Heart left ventricle (tissue), 16 donors: ENCODE data around the gene SELENOT. TPM values are rescaled to one million over a fixed set of nuclear protein-coding genes. Genes with fewer than 3 reads are reported as not detected.
"Not testable (repeated sequence)": the region's sequence is repeated elsewhere in the genome, so short reads cannot be mapped to it uniquely, and the experiment has no call there.

ENCODE experiments used
- ATAC-seq, 4 donors: fragments of 200-7000 bp; cut with Tn5 transposase; one replicate each; pipeline ENCODE4 v1.9.1; 2020 to 2022; ENCODE audit warnings: moderate library complexity in 4 of 4, mild to moderate bottlenecking in 3 of 4, moderate number of reproducible peaks in 1 of 4
- DNase-seq, 5 donors: peaks; one replicate each; pipeline ENCODE4 v3.0.0-alpha.2; 2020
- H3K27ac ChIP-seq, 12 donors: fragments of 200-600 bp; sonication (generic) in 4 of 12; one replicate each; pipeline versions ENCODE4 v1.5.0 to v1.8.0; 2016 to 2022; ENCODE audit warnings: mild to moderate bottlenecking in 2 of 12
- H3K27me3 ChIP-seq, 9 donors: fragments of 200-600 bp; sonication (generic) in 2 of 9; one replicate each; pipeline versions ENCODE4 v1.5.1 to v1.8.0; 2016 to 2022; ENCODE audit warnings: mild to moderate bottlenecking in 3 of 9
- H3K36me3 ChIP-seq, 9 donors: fragments of 200-600 bp; sonication (generic) in 2 of 9; one replicate each; pipeline versions ENCODE4 v1.5.0 to v1.8.0; 2018 to 2022; ENCODE audit warnings: mild to moderate bottlenecking in 2 of 9
- H3K4me1 ChIP-seq, 12 donors: fragments of 200-600 bp; sonication (generic) in 4 of 12; one replicate each; pipeline versions ENCODE4 v1.5.0 to v1.8.0; 2016 to 2022; ENCODE audit warnings: mild to moderate bottlenecking in 3 of 12
- H3K4me3 ChIP-seq, 12 donors: fragments of 200-600 bp; sonication (generic) in 4 of 12; one replicate each; pipeline versions ENCODE4 v1.5.0 to v1.8.0; 2017 to 2022; ENCODE audit warnings: mild to moderate bottlenecking in 9 of 12, moderate library complexity in 4 of 12
- H3K9me3 ChIP-seq, 12 donors: fragments of 200-600 bp; sonication (generic) in 4 of 12; one replicate each; pipeline versions ENCODE4 v1.5.0 to v1.8.0; 2016 to 2022; ENCODE audit warnings: mild to moderate bottlenecking in 1 of 12
- CTCF ChIP-seq, 12 donors: fragments of 200-600 bp; sonication (generic) in 4 of 12; IDR thresholded peaks; one replicate each; pipeline versions ENCODE4 v1.5.0 to v1.8.0; 2018 to 2022; ENCODE audit warnings: antibody characterized with exemption in 12 of 12, mild to moderate bottlenecking in 5 of 12
- POLR2A ChIP-seq, 2 donors: fragments of 450-650 bp; IDR thresholded peaks; one replicate each; pipeline ENCODE4 v1.6.1; 2017; ENCODE audit warnings: antibody characterized with exemption in 2 of 2, mild to moderate bottlenecking in 2 of 2, moderate library complexity in 2 of 2
- WGBS, 4 donors: extraction: QIAGEN DNeasy Blood & Tissue Kit in 2 of 4; methylation state at CpG; one replicate each; pipeline versions ENCODE4 v1.1.5 to v1.1.7; 2013 to 2018; 5-methylcytosine and 5-hydroxymethylcytosine counted together
- intact Hi-C, 10 donors: fragments of 100-400 bp; cut with DNase I; formaldehyde crosslinking; loops; one replicate each; pipeline versions ENCODE4 v1.11.1 to v1.14.2; 2022
- polyA plus RNA-seq, 2 donors: library from polyadenylated mRNA; stranded (reverse); fragments of 200-250 nt; gene quantifications; one replicate each; pipeline ENCODE4 v1.2.3, GENCODE V29; 2013
- total RNA-seq, 9 donors: library from RNA; depleted of rRNA in 2 of 9; stranded (reverse); fragments of >200 nt in 2 of 9; fragmentation: NEBNext Ultra II Directional in 3 of 9; extraction: Animal tissue kit (Norgen Biotek cat#: 25700) in 3 of 9; gene quantifications; one replicate each; pipeline versions ENCODE4 v1.1.0 to v1.2.4, GENCODE V29; 2016 to 2023
- donor health status: ischemic (EF 13 %, LVEDD 7.1; RV severe dilation, severe dysfunction).
- donor health status: healthy with polysubstance abuse.
- donor health status: DM: no; HTN: yes; CAD: no.
- donor health status: DM: no; HTN: no; CAD: no.
- donor health status: ischemic (EF 25% LVEDD 6.9; RV normal size, moderate dysfunction).
- donor health status: ischemic (EF 25% LVEDD 5.7; RV mildly dilated, moderate dysfunction).
- donor health status: healthy.
- donor health status: DM: yes; HTN: yes; CAD: no.
- donor health status: ischemic (EF 35%, LVEDD 5.7; RV mildly dilated, moderate dysfunction).
- donor health status: nonischemic (EF 11% LVEDD 7.7; RV severe dilation, severe dysfunction).
- donor health status: DM: yes; HTN: yes; CAD: no.
- donor health status: PGD.
- donor health status: ischemic (EF 29% LVEDD 5.4; RV normal size, mild dysfunction).
- donor health status: nonischemic (EF 23%, LVEDD 6.1; RV moderate dilation, normal function).

The SELENOT gene
- total and polyA plus RNA-seq, 11 donors = 19.4 to 120 (median 80.1) TPM

GRCh38 chr3:150612494-150612893 lies 9.4 kb downstream of the SELENOT start:
- 91 to 100% (median 97%) methylated on average over 1 of the region's 1 CpG for WGBS, 4 donors
- Histone ChIP-seq H3K27ac (no peak overlapping the region), H3K4me3 (no peak overlapping the region), H3K27me3 (no peaks in the 10 kb centered on the region), H3K4me1 (peaks cover 0 to 48% (median 24%) of the 10 kb centered on the region in 12 donors), H3K36me3 (peaks cover 0 to 27% (median 10%) of the 10 kb centered on the region in 9 donors), H3K9me3 (no peaks in the 10 kb centered on the region)
- DNase-seq = no peak
- intact Hi-C loops = no loop called here
- ATAC-seq = no peak
- no peak for TF ChIP-seq POLR2A (IDR thresholded peaks at IDR 0.05)
- TF ChIP-seq CTCF (IDR thresholded peaks at IDR 0.05) = no peak

- 94 to 99% (median 98%) methylated on average over 2 of the region's 2 CpGs for WGBS, 4 donors
- TF ChIP-seq POLR2A (IDR thresholded peaks at IDR 0.05) = no peak
- TF ChIP-seq CTCF (IDR thresholded peaks at IDR 0.05) = no peak
- Histone ChIP-seq H3K9me3 (no peaks in the 10 kb centered on the region), H3K27ac (no peak overlapping the region), H3K36me3 (peaks cover 0 to 25% (median 10%) of the 10 kb centered on the region in 9 donors), H3K4me1 (peaks cover 0 to 43% (median 19%) of the 10 kb centered on the region in 12 donors), H3K27me3 (no peaks in the 10 kb centered on the region), H3K4me3 (no peak overlapping the region)
- no peak for ATAC-seq
- intact Hi-C loops = no loop called here
- DNase-seq = no peak
Measured at GRCh38 chr3:150613034-150613433, 9.9 kb downstream of the SELENOT start.

GRCh38 chr3:150613709-150614480 lies 10.8 kb downstream of the SELENOT start:
- Histone ChIP-seq H3K27me3 (no peaks in the 10 kb centered on the region), H3K36me3 (peaks cover 0 to 30% (median 14%) of the 10 kb centered on the region in 9 donors), H3K4me3 (no peak overlapping the region), H3K9me3 (no peaks in the 10 kb centered on the region), H3K4me1 (peaks cover 0 to 34% (median 19%) of the 10 kb centered on the region in 12 donors), H3K27ac (no peak overlapping the region)
- no peak for DNase-seq
- 88 to 96% (median 92%) methylated on average over 2 of the region's 2 CpGs for WGBS, 4 donors
- TF ChIP-seq CTCF (IDR thresholded peaks at IDR 0.05) (no peak), POLR2A (IDR thresholded peaks at IDR 0.05) (no peak)
- intact Hi-C loops = no loop called here
- ATAC-seq = no peak

GRCh38 chr3:150620002-150620689 lies 17.0 kb downstream of the SELENOT start:
- DNase-seq (no peak), ATAC-seq (no peak)
- Histone ChIP-seq H3K4me1 (peaks cover 0 to 27% (median 13%) of the 10 kb centered on the region in 12 donors), H3K9me3 (no peaks in the 10 kb centered on the region), H3K27ac (no peak overlapping the region), H3K36me3 (peaks cover 0 to 33% (median 18%) of the 10 kb centered on the region in 9 donors), H3K27me3 (no peaks in the 10 kb centered on the region), H3K4me3 (no peak overlapping the region)
- WGBS, 4 donors = 92 to 94% (median 93%) methylated on average over 7 of the region's 7 CpGs
- TF ChIP-seq POLR2A (IDR thresholded peaks at IDR 0.05) (no peak), CTCF (IDR thresholded peaks at IDR 0.05) (no peak)
- intact Hi-C loops = no loop called here

- Histone ChIP-seq H3K36me3 (peaks cover 0 to 60% (median 46%) of the 10 kb centered on the region in 9 donors), H3K4me1 (peaks cover 0 to 37% (median 16%) of the 10 kb centered on the region in 12 donors)
- DNase-seq, H3K27ac ChIP-seq, H3K4me3 ChIP-seq, ATAC-seq, intact Hi-C loops, H3K27me3 ChIP-seq, H3K9me3 ChIP-seq: not testable (repeated sequence)
Measured at GRCh38 chr3:150622955-150623354, 19.8 kb downstream of the SELENOT start.
